NCI-H2196 treated with DMSO at 0.1 percent for 48 hours (cell line): ENCODE results near the gene SLIT1.

ENCODE experiments used
- DNase-seq: peaks from one replicate; lab custom pipeline; 2025; ENCODE audit not compliant: unreplicated experiment; lab: John Stamatoyannopoulos, UW

Gene SLIT1

DNA sequence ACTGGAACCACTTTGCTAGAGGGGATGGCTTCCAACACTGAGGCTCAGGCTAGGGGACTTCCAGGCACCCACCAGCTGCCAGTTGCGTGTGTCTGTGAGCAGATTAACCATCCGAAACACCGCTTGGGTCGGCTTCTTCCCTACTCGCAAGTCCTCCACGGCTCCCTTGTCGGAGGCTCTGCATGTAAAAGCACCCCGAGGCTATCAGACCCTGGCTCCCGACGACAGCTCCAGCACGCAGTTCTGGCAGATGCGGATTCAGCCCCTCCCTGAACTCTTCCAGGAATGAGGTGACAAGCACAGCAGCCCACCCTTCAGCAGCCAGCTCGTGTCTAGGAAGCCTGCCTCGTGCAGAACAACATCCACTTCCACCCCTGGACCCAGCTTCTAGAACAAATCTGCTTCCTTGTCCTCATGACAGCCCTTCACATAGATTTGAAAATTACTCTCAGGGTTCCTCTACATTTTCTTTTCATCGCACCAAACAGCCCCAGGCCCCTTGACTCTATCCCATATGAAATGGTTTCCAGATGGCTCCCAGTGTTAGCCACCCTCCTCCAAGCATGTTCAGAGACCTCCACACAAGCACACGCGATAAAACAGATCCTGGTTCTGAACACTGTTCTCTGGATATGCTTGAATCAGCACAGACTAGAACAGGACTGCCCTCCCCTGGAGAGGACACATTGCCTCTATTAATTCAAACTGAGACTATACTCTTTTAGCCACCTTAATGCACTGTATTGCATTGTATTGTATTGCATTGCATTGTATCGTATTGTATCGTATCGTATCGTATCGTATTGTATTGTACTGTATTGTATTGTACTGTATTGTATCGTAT is 44.6 kb downstream of the SLIT1 start:
- DNase-seq = no peak

GRCh38 chr10:97140049-97140846 is 45.5 kb downstream of the SLIT1 start:
- no peak for DNase-seq

- DNase-seq = no peak
Measured at GRCh38 chr10:97139651-97140048, 46.1 kb downstream of the SLIT1 start.

DNA sequence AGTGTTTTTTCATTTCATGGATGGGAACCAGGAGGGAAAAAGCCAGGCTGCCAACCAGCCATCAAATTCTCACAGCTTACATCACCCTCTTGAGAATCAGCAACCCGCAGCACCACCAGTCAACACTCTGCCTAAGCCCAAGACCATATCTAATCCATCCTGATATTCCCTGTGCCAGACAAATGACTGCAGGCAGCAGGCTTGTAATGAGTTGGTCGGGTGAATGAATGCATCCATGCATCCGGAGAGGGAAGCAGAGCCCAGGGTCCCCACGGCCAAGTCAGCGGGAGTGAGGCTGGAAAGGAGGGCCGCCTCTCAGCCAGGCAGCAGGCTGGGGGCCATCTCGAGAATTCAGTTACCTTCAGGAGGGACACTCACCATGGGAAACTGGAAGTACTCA is 46.9 kb downstream of the SLIT1 start:
- DNase-seq = no peak

DNA sequence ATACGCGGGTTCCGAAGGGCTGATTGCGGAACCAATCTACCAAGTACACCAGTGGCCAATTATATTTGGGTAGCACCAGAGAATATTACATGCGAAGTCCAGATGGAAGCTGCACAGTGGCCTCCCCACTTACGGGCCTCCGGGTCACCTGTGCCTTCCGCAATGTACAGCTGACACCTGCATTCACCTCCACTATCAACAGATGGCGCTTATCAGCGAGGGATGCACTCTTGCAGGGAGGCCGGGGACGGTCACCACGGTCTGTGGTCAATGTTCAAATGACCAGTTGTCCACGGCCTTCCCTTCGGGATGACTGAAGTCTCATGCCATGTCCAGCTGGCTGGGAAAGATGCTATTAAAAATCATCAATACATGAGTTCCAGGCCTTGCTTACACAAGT is 47.6 kb downstream of the SLIT1 start:
- DNase-seq = no peak

DNA sequence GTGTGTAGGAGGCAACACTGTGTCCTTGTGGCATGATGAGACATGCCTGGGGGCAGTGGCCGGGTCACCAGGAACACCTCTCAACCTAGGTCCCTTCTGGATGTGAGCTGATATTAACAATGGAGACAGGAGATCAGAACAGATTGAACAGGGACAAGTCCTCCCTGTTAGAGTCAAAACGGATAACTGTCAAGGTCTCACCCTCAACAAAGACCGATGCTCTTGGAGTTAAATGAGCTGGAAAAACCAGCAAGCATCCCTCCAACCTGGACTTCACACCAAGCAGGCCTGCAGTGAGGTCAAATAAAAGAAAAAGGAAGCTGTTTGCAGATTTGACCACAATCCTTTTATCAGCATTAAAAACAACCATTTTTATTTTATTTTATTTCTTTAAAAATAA is 49.0 kb downstream of the SLIT1 start:
- no peak for DNase-seq

DNA sequence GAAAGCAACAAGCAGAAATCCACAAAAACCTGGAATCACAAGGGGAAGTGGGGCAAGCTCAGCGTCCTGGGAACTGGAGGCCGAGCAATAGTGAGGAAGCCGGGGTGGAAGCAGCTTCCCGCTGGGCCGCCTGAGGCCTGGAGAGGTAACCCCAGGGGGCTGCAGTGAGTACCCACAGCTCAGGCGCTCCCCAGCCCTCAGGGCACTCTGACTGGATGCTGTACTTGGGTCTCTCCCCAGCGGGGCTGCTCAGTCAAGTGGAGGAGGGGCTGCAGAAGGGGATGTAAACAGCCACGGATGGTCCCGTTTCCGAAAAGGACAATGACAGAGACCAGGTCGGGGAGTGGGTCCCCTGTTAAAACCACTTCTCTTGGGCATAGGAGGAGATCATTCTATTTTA is 50.3 kb downstream of the SLIT1 start:
- DNase-seq = no peak

- no peak for DNase-seq
Measured at GRCh38 chr10:97134983-97135382, 50.8 kb downstream of the SLIT1 start.

DNA sequence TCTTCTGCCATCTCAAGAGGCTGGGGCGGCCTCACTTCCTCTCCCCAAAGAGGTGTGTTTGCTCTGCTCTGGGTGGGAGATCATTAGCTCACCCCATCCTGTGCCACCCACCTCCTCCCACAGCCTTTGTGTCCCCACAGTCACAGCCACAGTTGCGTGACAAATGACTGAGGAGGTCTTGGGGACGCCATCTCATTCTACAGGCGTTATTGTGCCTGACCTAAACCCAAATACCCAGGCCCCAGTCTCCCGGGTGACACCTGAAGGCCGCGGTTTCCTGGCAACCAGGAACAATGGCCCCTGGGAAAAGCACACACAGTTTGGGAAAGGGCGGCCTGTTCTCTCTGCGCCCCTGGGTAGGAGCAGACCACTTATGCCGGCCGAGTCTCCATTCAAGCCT is 51.6 kb downstream of the SLIT1 start:
- DNase-seq = no peak

GRCh38 chr10:97132273-97132672 is 53.5 kb downstream of the SLIT1 start:
- no peak for DNase-seq

DNA sequence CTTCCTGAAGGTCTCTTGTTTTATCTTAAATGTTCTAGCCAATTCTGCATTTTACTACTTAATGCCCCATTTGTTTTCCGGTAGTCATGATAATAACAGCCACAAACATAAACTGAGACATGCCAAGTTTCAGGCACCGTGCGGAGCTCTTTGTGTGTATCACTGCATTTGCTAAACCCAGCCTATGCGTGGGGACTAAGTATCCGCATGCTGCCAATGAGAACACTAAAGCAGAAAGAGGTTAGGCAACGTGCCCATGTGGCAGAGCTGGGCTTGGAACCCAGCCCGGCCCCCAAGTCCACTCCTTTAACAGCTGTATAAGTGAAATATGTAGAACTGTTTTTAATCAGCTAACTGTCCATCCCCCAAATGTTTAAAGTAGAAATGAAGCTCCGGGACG is 54.1 kb downstream of the SLIT1 start:
- DNase-seq = no peak

DNA sequence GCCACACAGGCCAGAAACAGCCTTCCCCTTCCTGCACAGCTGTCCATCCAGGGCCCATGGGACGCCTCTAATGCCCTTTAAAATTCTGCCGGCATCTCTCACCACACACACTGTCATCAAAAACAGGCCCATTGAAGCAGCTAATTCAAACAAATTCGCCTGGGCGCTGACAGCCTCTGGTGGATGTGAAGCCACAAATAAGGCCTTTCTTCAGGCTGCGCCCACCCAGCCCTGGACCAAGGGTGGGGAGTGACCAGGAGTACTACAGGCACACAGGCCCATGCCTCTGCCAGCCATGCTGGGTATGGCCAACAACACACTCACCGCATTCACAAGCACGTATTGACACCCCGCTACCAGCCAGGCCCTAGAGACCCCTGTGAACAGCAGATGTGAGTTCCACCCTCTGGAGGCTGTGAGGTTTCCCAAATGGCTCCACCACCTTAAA is 54.6 kb downstream of the SLIT1 start:
- no peak for DNase-seq

- DNase-seq = no peak
Measured at GRCh38 chr10:97129666-97130065, 56.1 kb downstream of the SLIT1 start.

- DNase-seq = no peak
Measured at GRCh38 chr10:97128516-97129154, 57.1 kb downstream of the SLIT1 start.

DNA sequence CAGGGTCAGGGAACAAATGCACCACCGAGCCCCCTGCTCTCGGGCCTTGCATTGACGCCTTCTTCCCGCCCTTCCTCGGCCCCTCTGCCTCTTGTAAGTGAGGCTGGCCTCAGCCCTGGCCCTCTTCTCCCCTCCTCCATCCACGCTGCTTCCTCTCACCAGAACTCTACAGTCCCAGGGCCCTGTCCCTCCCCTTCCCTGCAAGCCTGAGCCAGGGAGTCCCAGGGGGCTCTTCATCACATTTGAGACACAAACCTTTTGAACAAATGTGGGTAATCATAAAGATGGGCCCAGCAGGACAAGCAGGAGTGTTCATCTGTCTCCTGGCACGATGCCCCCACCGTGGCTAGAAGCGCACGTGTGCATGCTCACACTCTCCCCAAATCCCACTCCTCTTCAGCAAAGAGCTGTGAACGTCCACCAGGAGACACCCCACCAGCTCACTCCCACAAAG is 57.7 kb downstream of the SLIT1 start:
- no peak for DNase-seq

- no peak for DNase-seq
Measured at GRCh38 chr10:97127509-97127908, 58.2 kb downstream of the SLIT1 start.

DNA sequence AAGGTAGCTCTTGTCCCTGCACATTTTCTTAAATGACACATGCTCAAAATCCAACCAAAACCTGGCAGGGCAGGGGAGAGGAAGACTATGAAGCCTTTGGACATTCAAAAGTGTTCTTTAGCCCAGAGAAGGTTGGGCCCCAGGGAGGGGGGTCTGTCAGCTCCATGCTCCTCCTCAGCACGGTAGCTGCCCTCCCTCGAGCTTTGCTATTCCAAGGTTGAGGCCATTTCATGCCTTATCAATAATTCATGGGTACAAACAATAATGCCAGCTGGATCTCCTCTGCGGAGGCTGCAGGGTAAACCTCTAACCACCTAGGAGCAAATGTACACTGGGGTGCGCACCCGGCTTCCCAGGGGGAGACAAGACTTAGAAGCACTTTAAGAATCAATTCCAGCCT is 61.5 kb downstream of the SLIT1 start:
- no peak for DNase-seq

- DNase-seq = no peak
Measured at GRCh38 chr10:97123765-97124164, 62.0 kb downstream of the SLIT1 start.

GRCh38 chr10:97121041-97121440 is 64.7 kb downstream of the SLIT1 start:
- no peak for DNase-seq

GRCh38 chr10:97120370-97120769 is 65.4 kb downstream of the SLIT1 start:
- no peak for DNase-seq

- DNase-seq = no peak
Measured at GRCh38 chr10:97119058-97119745, 66.6 kb downstream of the SLIT1 start.
